ENCODE results near the gene TMEM181.

DNA sequence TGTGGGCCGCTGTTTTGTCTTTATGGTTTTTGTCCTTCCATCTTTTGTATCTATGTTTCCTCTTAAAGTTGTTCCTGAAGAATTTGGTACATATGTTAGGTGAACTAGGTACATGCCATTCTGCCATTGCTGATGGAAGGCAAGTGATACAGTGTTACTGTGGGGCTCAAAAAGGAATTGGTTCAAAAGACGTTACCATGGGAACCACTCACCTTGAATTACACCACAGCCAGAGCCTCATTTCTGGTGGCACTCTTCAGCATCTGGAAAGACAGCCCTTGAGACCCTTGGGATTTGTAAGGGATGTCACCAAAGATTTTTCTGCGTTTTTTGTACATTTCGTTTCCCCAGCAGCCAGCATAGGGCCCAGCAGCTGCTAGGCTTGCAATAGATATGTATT is 31.9 kb downstream of the TMEM181 start:
- TF ChIP-seq CTCF (IDR thresholded peaks at IDR 0.05; ENCODE audit: insufficient read depth, low read length, poor library complexity, severe bottlenecking), result no peak
- TF ChIP-seq EZH2phosphoT487 (conservative IDR thresholded peaks at IDR 0.05; ENCODE audit: low read length), result no peak

All from SU-DHL-6 (cell line).